Fibroblast of skin of left quadriceps (primary cell): ENCODE measurements around the gene PARD3B.

ENCODE experiments used
- DNase-seq, 2 experiments: peaks; one replicate each; pipeline ENCODE4 v3.0.0-alpha.2; 2013; ENCODE audit warnings: low read depth in 2 of 2

The PARD3B gene

DNA sequence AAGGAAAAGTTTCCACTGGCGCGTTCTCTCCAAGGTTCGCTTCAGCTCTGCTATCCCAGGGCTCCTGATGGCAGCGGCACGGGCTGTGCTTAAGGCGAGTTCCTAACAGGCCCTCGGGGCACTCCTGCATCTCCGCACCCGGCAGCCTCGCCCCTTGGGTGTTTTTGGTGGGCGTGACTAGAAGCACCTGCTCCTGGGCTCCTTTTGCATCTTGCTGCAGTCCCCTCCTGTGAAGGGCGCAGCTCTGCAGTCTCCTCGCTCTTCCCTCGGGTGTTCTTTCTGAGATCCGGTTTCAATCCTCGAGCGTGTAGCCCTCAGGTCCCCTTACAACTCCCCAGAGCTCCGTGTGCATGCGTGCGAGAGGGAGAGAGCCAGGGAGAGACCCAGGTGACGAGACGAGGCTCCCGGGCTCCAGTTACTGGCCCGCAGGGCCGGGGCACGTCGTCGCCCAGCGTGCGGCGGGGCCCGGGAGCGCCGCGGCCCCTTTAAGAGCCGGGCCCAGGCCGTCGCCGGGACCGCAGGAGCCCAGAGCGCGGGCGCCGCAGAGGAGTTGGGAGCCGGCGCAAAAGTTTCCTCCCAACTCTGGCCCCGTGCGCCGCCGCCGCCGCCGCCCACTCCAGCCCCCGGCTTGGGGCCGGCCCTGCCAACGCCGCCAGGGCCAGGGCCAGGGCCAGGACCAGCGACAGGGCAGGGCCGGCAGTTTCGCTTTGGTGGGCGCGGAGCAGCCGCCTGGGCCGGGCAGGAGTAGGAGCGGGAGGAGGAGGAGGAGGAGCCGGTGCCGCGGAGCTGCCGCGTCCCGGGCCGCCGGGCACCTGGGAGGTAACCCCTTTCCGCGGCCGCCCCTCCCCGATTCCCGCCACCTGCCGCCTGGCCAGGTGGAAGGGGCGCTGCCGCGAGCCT is at the start of gene PARD3B:
Gene PARD3B, plus strand, starts transcription at position 515 of the 900 bp plus-strand sequence. CDS start 525 bp downstream, outside the sequence.
- peak in 1 of 2 experiments; percentile 37 for DNase-seq

DNA sequence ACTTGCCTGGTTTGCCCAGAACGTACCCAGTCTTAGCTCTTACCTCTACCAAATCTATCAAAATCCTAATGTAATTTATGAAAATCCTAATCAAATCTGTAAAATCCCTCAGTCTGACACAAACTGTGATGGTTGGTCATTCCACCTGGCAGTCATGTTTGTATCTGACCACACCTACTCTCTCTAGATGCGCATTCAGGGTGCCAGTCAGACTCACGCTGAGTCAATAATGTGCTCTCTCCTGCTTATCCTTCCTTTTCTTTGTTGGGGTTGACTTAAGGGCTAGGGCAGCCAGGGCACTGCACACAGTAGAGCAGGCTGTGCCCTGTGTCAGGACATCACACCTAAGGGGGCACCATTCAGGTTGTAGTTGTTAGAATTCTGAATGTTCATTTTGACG is 48.5 kb upstream of the PARD3B start:
- no peak for DNase-seq

DNA sequence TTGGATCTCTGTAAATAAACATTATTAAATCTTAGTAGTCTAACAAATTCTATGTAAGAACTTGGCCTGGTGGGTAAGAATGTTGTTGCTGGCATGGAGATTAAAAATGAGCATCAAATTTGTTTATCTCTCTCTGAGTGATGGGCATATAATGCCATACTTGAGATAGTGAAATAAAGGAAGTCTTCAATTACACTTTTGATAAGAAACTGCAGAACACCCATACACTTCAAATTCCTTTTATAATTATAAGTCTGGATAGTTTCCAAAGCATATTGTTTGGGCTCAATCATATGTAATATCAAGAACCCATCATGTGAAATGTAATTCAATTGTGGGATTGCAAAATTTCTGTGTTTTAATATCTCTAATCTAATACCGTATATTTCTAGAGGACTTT is 47.4 kb upstream of the PARD3B start:
- no peak for DNase-seq

GRCh38 chr2:204498291-204498690 is 47.0 kb upstream of the PARD3B start:
- no peak for DNase-seq

DNA sequence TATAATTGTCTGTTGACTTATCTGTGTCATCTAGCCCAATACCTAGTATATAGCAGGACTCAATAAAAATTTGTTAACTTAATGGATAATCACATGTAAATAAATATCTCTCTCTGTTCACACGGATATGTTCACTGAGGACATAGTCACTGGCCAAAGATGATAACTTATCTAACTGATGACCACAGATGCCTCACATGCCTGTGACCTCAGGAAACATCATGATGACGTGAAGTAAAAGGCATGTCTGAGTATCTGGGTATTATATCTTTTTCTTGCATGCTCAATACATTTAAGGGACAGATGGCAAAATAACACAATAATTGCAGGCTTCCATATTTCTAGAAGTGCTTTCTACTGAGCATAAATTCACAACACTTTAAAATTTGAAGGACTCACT is 41.4 kb upstream of the PARD3B start:
- no peak for DNase-seq

DNA sequence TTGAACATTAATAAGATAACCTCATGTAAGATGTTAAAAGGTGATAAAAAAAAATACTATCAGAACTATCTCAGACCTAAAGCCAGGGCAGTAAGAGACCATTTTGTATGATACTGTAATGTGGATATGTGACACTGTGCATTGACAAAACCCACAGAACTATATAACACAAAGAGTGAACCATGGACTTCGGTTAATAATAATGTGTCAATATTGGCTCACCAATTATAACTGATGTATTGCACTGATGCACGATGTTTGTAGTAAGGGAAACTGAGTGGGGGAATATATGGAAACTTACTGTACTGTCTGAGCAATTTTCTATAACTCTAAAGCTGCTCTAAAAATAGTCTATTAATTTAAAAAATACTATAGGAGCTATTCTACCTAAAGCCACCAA is 40.7 kb upstream of the PARD3B start:
- DNase-seq = no peak

- DNase-seq = no peak
These were observed 39.8 kb upstream of the PARD3B start for GRCh38 chr2:204505488-204505887.

DNA sequence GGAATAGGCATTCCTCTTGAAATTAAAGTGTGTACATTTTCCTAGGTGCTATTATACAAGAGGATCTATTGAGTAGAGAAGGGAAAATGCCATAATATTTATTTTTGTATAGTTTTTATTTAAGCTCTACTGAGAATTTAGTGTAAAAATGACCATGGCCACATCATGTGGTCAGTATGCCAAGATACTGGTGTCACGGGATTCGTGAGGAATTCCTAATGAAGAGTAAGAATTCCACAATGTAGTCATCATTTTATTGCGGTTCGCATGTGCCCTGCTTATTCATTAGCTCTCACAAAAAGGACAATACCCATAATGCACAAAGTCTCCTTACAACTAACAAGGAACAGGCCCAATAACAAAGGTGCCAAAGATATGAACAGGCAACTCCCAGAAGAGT is 39.3 kb upstream of the PARD3B start:
- DNase-seq = peak; percentile 7 to 10

DNA sequence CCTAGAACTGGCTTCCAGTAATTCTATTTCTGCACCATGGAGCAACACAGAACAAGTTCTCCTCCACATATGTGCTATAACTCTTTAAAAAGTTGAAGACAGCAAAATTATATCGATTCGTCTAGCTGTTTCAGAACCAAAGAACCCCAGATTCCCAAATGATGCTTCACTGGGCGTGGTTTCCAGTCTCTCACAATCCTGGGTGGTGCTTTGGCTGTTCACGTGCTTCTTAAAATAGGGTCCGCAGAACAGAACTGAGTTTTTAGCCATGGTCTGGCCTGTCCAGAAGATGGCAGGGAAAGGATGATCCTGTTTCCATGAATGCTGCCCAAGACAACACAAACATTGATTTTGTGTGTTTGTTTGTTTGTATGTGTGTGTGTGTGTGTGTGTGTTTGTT is 37.6 kb upstream of the PARD3B start:
- DNase-seq = no peak

GRCh38 chr2:204510709-204511420 is 34.4 kb upstream of the PARD3B start:
- no peak for DNase-seq

- no peak for DNase-seq
These were observed 30.8 kb upstream of the PARD3B start for GRCh38 chr2:204514439-204514838.

GRCh38 chr2:204515416-204515815 is 29.9 kb upstream of the PARD3B start:
- no peak for DNase-seq

DNA sequence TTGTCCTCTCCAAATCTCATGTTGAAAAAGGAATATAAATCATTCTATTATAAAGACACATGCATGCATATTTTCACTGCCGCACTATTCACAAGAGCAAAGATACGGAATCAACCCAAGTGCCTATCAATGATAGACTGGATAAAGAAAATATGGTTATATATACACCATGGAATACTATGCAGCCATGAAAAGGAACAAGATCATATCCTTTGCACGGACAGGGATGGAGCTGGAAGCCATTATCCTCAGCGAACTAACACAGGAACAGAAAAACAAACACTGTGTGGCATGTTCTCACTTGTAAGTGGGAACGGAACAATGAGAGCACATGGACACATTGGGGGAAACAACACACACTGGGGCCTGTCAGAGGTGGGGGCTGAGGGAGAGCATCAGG is 28.1 kb upstream of the PARD3B start:
- no peak for DNase-seq

DNA sequence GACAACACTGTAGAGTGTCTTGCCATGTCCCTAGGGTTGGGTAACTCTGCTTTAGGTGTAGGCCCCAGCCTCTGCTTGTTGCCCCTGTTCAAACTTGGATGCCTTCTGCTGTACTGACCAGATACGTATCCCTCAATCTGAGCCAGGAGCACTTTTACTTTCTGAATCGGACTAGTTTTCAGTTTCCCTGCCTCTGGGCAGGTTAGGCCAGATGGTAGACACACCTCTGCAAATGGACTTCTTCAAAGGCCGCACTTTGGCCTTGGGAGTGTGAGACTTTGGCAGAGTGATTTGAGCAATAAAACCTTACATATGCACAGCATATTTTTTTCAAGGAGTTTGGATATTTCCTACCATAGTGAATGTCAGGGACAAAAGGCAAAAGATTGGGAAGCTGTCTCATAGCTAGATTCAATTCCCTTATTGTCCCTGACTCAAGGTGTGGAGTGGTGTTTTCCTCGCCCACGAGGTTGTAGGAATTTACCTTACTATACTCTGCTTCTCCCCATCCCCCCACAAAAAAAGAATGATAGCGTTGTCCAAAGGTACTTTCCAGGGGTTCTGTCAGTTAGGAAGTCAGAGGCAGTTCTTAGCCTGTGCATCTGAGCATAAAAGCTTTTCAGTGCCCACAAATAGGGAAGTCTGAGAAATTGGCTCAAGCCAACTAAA is 15.3 kb upstream of the PARD3B start:
- no peak for DNase-seq

- DNase-seq = no peak
These were observed 14.8 kb upstream of the PARD3B start for GRCh38 chr2:204530464-204530805.

GRCh38 chr2:204533629-204534370 is 11.5 kb upstream of the PARD3B start:
- no peak for DNase-seq

GRCh38 chr2:204535356-204535755 is 9.9 kb upstream of the PARD3B start:
- DNase-seq = no peak

- DNase-seq = no peak
These were observed 9.5 kb upstream of the PARD3B start for GRCh38 chr2:204535764-204536163.

- peak; percentile 71 to 73 for DNase-seq
These were observed 6.9 kb upstream of the PARD3B start for GRCh38 chr2:204538182-204539018.

DNA sequence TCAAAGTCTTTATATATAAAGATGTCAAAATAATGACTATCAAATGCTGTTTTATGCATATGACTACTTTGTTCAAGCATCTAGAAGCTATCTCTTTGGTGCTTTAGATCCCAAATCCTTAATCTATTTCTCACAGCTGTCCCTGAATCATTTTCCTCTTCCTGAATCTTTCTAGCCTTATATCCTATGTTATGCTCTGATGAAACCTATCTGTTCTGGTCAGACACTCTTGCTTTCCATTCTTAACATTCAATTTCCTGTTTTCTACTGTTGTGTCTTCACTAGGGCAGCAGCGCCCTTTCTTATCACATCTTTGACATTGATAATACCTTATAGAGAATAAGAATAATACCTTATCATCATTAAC is 6.3 kb upstream of the PARD3B start:
- no peak for DNase-seq

- no peak for DNase-seq
These were observed 3.6 kb upstream of the PARD3B start for GRCh38 chr2:204541637-204542036.
